Measurements from ENCODE around the gene SLC25A39.

The SLC25A39 gene

DNA sequence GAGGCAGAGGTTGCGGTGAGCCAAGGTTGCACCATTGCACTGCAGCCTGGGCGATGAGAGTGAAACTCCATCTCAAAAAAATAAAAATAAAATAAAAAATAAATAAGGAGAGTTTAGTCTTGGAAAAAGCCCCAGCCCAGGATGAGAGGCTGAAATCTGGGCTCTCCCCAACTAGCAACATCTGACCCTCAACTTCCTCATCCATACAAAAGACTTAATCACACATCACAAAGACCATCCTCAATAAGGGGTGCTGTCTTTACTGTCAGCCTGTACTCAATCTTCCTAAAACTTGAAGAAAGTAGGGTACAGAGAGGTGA is 45.3 kb downstream of the SLC25A39 start:
- no peak for DNase-seq (ENCODE audit: low read depth in 2 of 2)

DNA sequence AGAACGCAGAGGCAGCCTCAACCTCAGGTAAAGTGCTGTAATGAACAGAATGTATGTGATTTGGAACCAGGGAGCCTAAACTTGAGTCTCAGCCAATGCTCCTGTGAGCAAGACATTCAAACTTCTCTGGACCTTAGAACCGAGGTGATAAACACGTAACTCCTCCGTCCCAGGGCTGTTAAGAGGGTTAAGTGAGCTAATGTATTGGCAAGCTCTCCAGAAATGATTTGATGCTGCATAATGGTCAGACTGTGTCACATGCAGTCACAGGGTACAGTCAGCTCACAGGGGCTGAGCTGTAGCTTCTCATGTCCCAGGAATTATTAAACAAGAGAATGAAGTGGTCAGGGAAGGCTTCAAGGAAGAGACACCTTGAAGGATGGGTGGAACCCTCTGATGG is 46.6 kb downstream of the SLC25A39 start:
- no peak for DNase-seq (ENCODE audit: low read depth in 2 of 2)

DNA sequence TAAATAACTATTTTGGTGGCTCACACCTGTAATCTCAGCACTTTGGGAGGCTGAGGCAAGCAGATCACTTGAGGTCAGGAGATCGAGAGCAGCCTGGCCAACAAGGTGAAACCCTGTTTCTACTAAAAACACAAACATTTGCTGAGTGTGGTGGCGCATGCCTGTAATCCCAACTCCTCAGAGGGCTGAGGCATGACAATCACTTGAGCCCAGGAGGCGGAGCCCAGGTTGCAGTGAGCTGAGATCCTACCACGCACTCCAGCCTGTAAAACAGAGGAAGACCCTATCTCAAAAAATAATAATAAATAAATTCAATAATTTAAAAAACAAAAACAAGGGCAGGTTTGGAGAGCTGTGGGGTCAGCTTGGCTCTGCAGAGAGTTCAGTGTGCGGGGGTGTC is 51.0 kb downstream of the SLC25A39 start:
- DNase-seq (ENCODE audit: low read depth in 2 of 2) = no peak

DNA sequence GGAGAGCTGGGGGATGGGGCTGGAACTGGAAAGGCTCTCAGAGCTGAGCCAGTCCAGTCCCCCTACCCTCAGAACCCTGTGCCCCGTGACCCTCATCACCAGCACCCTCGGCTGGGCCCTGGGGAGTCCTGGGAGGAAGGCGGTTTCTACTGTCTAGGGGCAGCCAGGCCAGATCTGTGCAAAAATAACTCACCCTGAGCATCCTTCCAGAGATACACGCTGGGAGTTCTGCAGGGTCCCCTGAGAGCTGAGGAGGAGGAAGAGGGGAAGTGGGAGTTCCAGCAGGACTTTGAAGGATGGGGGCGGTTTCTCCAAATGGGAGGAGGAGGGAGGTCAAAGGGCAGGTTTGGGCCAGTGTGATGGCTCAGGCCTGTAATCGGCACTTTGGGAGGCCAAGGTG is 51.7 kb downstream of the SLC25A39 start:
- no peak for DNase-seq (ENCODE audit: low read depth in 2 of 2)

DNA sequence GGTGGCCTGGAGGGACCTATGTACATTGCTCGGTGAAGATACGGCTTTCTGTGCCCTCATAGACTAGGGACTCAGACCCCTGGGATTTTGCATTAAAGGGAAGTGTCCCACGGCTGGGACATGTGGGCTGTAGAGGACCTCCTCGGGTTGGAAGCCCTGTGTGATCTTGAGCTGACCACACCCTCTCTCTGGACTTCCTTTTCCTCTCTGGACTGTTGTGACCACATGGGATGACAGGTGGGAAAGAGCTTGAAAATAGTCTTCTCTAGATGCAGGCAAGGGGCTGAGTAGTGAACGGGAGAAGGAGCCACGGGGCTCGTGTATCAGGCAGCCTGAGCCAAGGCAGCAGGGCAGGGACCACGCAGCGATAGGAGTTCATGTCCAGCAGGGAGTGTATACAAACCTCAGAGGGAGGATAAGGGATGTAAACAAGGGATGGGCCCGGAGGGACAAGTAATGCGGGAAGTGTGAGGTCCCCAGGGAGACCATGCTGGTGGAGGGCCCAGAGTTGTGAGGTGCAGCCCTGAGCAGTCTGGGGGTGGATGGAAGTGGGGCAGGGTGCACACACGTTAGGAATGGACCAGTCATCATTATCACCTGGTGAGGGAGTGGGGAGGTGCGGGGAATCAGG is 52.2 kb downstream of the SLC25A39 start:
- DNase-seq (ENCODE audit: low read depth in 2 of 2) = no peak

All from stimulated activated CD8-positive, alpha-beta memory T cell treated with anti-CD3 and anti-CD28 coated beads, Interleukin-7, amount 100 ng/mL, for 1 hour (primary cell).